Caco-2 (cell line): ENCODE data around the gene HLA-G. TPM values are rescaled to one million over a fixed set of nuclear protein-coding genes. Genes with fewer than 3 reads are reported as not detected.
"Not testable (repeated sequence)": the region's sequence is repeated elsewhere in the genome, so short reads cannot be mapped to it uniquely, and the experiment has no call there.

Experiments used
- Bru-seq: library from RNA; stranded (reverse); fragments of 400-500 nt; gene quantifications from one replicate; lab custom pipeline; 2021; lab: Mats Ljungman, UMichigan
- BruChase-seq, 2 experiments: library from RNA; stranded (reverse); fragments of 400-500 nt; gene quantifications; one replicate each; lab custom pipeline; 2021; lab: Mats Ljungman, UMichigan
- BruUV-seq: library from RNA; stranded (reverse); fragments of 400-500 nt; replicated peaks from 2 replicates; lab custom pipeline; 2021; lab: Mats Ljungman, UMichigan
- CTCF ChIA-PET: fragments of 300-600 bp; sonication (Branson Sonifier 250); formaldehyde crosslinking; loops from one replicate; lab custom pipeline; 2022; ENCODE audit warnings: antibody characterized with exemption; lab: Charles Lee
- POLR2A ChIA-PET: fragments of 300-600 bp; sonication (Branson Sonifier 250); formaldehyde crosslinking; loops from one replicate; lab custom pipeline; 2022; ENCODE audit warnings: antibody characterized with exemption; lab: Charles Lee
- DNase-seq, 2 experiments: peaks; one replicate each; pipeline versions ENCODE4 v3.0.0 to v3.0.0-alpha.2; 2020 to 2022
- H3K27me3 ChIP-seq: replicated peaks from 2 replicates; pipeline ENCODE4 v1.6.0; 2011; ENCODE audit warnings: low read length; ENCODE audit not compliant: control insufficient read depth, insufficient read depth
- H3K36me3 ChIP-seq: 2 replicates; pipeline ENCODE4 v1.5.1; 2011; ENCODE audit warnings: low read length; ENCODE audit not compliant: control insufficient read depth, insufficient read depth
- H3K4me1 ChIP-seq: fragments of 250-450 bp; sonication (Bioruptor Pico); 2 replicates; pipeline ENCODE4 v1.5.1; 2020; ENCODE audit warnings: mild to moderate bottlenecking
- H3K4me3 ChIP-seq: 2 replicates; pipeline ENCODE4 v1.5.1; 2011; ENCODE audit warnings: low read depth, mild to moderate bottlenecking, control low read depth, low read length
- H3K9me3 ChIP-seq: fragments of 250-450 bp; sonication (Bioruptor Pico); 2 replicates; pipeline ENCODE4 v1.5.1; 2020; ENCODE audit warnings: mild to moderate bottlenecking, moderate library complexity
- H3K27ac Mint-ChIP-seq: one replicate; pipeline ENCODE4 v1.8.0; 2022; ENCODE audit warnings: mixed read lengths; ENCODE audit not compliant: unreplicated experiment
- H3K27me3 Mint-ChIP-seq: one replicate; pipeline ENCODE4 v1.8.0; 2022; ENCODE audit warnings: mixed read lengths; ENCODE audit not compliant: insufficient read depth, unreplicated experiment
- H3K36me3 Mint-ChIP-seq: one replicate; pipeline ENCODE4 v1.8.0; 2022; ENCODE audit warnings: mild to moderate bottlenecking, mixed read lengths; ENCODE audit not compliant: insufficient read depth, unreplicated experiment
- H3K4me1 Mint-ChIP-seq: one replicate; pipeline ENCODE4 v1.8.0; 2022; ENCODE audit warnings: low read depth, mixed read lengths; ENCODE audit not compliant: unreplicated experiment
- H3K4me3 Mint-ChIP-seq: one replicate; pipeline ENCODE4 v1.8.0; 2022; ENCODE audit warnings: mild to moderate bottlenecking, moderate library complexity, mixed read lengths; ENCODE audit not compliant: unreplicated experiment
- H3K9me3 Mint-ChIP-seq: one replicate; pipeline ENCODE4 v1.8.0; 2022; ENCODE audit warnings: mixed read lengths; ENCODE audit not compliant: unreplicated experiment
- intact Hi-C: fragments of 100-400 bp; cut with micrococcal nuclease; formaldehyde crosslinking; loops from one replicate; pipeline ENCODE4 v1.10.0; 2022; ENCODE audit not compliant: unreplicated experiment
- long read RNA-seq: library from polyadenylated mRNA; stranded (forward); transcript quantifications from one replicate; pipeline ENCODE4 v2.0.0, GENCODE V29; 2022
- total RNA-seq: library from RNA; stranded (reverse); gene quantifications from 2 replicates; pipeline ENCODE4 v1.2.3, GENCODE V29; 2022
- TF ChIP-seq, protein P1 (sequence below), 2 experiments: fragments of 200-600 bp in 1 of 2; IDR thresholded peaks; 1 replicate in 1 of 2; 2 replicates in 1 of 2; pipeline versions ENCODE4 v1.5.1 to v1.8.0; 2011 to 2022; ENCODE audit warnings: antibody characterized with exemption in 1 of 2, control low read depth in 1 of 2, inconsistent platforms in 1 of 2, low read depth in 1 of 2, low read length in 1 of 2, mild to moderate bottlenecking in 1 of 2, moderate library complexity in 1 of 2; ENCODE audit not compliant: insufficient read depth in 1 of 2, severe bottlenecking in 1 of 2, unreplicated experiment in 1 of 2

HLA-G gene
- total RNA-seq (0.88 TPM in 1 of 2 replicates, not detected in the other), Bru-seq, nascent RNA (percentile 18 among the genes with signal in this experiment), BruChase-seq, experiment 1, labeled RNA remaining after a 2-hour chase (percentile 20 among the genes with signal in this experiment), BruChase-seq, experiment 2, labeled RNA remaining after a 6-hour chase (percentile 19 among the genes with signal in this experiment)
- long read RNA-seq, partial matches to known transcripts, result 1 of 1 reads
- long read RNA-seq, other reads (novel, unspliced or antisense), result 0 of 1 reads

DNA sequence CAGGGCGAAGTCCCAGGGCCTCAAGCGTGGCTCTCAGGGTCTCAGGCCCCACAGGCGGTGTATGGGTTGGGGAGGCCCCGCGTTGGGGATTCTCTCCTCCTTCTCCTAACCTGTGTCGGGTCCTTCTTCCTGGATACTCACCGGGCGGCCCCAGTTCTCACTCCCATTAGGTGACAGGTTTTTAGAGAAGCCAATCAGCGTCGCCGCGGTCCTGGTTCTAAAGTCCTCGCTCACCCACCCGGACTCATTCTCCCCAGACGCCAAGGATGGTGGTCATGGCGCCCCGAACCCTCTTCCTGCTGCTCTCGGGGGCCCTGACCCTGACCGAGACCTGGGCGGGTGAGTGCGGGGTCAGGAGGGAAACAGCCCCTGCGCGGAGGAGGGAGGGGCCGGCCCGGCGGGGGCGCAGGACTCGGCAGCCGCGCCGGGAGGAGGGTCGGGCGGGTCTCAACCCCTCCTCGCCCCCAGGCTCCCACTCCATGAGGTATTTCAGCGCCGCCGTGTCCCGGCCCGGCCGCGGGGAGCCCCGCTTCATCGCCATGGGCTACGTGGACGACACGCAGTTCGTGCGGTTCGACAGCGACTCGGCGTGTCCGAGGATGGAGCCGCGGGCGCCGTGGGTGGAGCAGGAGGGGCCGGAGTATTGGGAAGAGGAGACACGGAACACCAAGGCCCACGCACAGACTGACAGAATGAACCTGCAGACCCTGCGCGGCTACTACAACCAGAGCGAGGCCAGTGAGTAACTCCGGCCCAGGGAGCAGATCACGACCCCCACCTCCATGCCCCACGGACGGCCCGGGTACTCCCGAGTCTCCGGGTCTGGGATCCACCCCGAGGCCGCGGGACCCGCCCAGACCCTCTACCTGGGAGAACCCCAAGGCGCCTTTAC is at the start of gene HLA-G:
Gene HLA-G (plus strand): TSS at position 247 of the 892 bp plus-strand sequence. CDS start 20 bp downstream, at position 267.
- H3K9me3 Mint-ChIP-seq, result no peaks in the 10 kb centered on the region
- DNase-seq, result no peak
- no peaks in the 10 kb centered on the region for H3K36me3 Mint-ChIP-seq
- no peaks in the 10 kb centered on the region for H3K4me1 ChIP-seq
- no peak within 1 kb of the TSS for H3K4me3 Mint-ChIP-seq
- intact Hi-C loops, result no loop called here
- BruUV-seq, result no TSS peak
- H3K27me3 ChIP-seq, result no peaks in the 10 kb centered on the region
- H3K4me3 ChIP-seq, result no peak within 1 kb of the TSS
- no peaks in the 10 kb centered on the region for H3K36me3 ChIP-seq
- H3K4me1 Mint-ChIP-seq, result no peaks in the 10 kb centered on the region
- H3K27ac Mint-ChIP-seq, result no peak within 1 kb of the TSS
- TF ChIP-seq, protein P1, sequence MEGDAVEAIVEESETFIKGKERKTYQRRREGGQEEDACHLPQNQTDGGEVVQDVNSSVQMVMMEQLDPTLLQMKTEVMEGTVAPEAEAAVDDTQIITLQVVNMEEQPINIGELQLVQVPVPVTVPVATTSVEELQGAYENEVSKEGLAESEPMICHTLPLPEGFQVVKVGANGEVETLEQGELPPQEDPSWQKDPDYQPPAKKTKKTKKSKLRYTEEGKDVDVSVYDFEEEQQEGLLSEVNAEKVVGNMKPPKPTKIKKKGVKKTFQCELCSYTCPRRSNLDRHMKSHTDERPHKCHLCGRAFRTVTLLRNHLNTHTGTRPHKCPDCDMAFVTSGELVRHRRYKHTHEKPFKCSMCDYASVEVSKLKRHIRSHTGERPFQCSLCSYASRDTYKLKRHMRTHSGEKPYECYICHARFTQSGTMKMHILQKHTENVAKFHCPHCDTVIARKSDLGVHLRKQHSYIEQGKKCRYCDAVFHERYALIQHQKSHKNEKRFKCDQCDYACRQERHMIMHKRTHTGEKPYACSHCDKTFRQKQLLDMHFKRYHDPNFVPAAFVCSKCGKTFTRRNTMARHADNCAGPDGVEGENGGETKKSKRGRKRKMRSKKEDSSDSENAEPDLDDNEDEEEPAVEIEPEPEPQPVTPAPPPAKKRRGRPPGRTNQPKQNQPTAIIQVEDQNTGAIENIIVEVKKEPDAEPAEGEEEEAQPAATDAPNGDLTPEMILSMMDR (IDR thresholded peaks at IDR 0.05; ENCODE audit: insufficient read depth in 1 of 2, low read depth in 1 of 2, low read length in 1 of 2, severe bottlenecking in 1 of 2, unreplicated experiment in 1 of 2), result no peak
- H3K27me3 Mint-ChIP-seq, result peaks cover 3% of the 10 kb centered on the region
- CTCF ChIA-PET, result no interaction called here
- POLR2A ChIA-PET, result no interaction called here
- no peaks in the 10 kb centered on the region for H3K9me3 ChIP-seq

DNA sequence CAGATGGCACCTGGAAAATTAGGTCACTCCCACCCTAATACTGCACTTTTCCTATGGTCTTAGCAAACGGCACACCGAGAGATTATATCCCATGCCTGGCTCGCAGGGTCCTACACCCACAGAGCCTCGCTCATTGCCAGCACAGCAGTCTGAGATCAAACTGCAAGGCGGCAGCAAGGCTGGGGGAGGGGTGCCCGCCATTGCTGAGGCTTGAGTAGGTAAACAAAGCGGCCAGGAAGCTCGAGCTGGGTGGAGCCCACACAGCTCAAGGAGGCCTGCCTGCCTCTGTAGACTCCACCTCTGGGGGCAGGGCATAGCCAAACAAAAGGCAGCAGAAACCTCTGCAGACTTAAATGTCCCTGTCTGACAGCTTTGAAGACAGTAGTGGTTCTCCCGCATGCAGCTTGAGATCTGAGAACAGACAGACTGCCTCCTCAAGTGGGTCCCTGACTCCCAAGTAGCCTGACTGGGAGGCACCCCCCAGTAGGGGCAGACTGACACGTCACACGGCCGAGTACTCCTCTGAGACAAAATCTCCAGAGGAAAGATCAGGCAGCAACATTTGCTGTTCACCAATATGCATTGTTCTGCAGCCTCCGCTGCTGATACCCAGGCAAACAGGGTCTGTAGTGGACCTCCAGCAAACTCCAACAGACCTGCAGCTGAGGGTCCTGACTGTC is 47.5 kb upstream of the HLA-G start:
- H3K4me1 ChIP-seq, H3K4me3 ChIP-seq, H3K9me3 ChIP-seq, POLR2A ChIA-PET, H3K27me3 ChIP-seq, CTCF ChIA-PET, DNase-seq, H3K36me3 ChIP-seq, H3K27me3 Mint-ChIP-seq, intact Hi-C loops, H3K27ac Mint-ChIP-seq, H3K4me1 Mint-ChIP-seq, H3K36me3 Mint-ChIP-seq, BruUV-seq, H3K9me3 Mint-ChIP-seq, H3K4me3 Mint-ChIP-seq: not testable (repeated sequence)

DNA sequence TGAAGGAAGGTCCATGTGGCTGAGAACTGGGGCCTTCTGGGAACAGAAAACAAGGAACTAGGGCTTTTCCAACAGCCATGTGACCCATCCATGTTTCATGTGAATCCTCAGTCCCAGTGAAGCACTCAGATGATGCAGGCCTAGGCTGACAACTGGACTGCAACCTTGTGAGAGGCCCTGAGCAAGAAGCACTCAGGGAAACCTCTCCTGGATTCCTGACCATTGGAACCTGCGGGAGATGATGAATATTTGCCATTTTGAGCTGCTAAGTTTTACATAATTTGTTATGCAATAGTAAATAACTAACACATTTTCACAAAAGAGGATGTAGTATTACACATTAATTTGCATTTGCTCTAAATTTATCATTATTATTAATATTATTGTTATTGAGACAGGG is 38.4 kb upstream of the HLA-G start:
- Histone ChIP-seq H3K4me3 (no peak overlapping the region), H3K4me1 (peaks cover 11% of the 10 kb centered on the region; the same call in 1 of the 2 replicates), H3K27me3 (no peaks in the 10 kb centered on the region), H3K36me3 (no peaks in the 10 kb centered on the region), H3K9me3 (no peaks in the 10 kb centered on the region)
- H3K4me3 Mint-ChIP-seq, result no peak overlapping the region
- ChIA-PET POLR2A (no interaction called here), CTCF (no interaction called here)
- H3K9me3 Mint-ChIP-seq, result no peaks in the 10 kb centered on the region
- H3K4me1 Mint-ChIP-seq, result peaks cover 7% of the 10 kb centered on the region
- intact Hi-C loops, result no loop called here
- H3K36me3 Mint-ChIP-seq, result no peaks in the 10 kb centered on the region
- TF ChIP-seq, protein P1 (IDR thresholded peaks at IDR 0.05; ENCODE audit: insufficient read depth in 1 of 2, low read depth in 1 of 2, low read length in 1 of 2, severe bottlenecking in 1 of 2, unreplicated experiment in 1 of 2), result no peak
- DNase-seq, result no peak
- no TSS peak for BruUV-seq
- H3K27ac Mint-ChIP-seq, result no peak overlapping the region
- H3K27me3 Mint-ChIP-seq, result no peaks in the 10 kb centered on the region
